NCI-H1092 treated with DMSO at 0.1 percent for 48 hours (cell line): ENCODE results near the gene MBD6.

ENCODE experiments used
- DNase-seq: peaks from one replicate; lab custom pipeline; 2025; lab: John Stamatoyannopoulos, UW

Gene MBD6

DNA sequence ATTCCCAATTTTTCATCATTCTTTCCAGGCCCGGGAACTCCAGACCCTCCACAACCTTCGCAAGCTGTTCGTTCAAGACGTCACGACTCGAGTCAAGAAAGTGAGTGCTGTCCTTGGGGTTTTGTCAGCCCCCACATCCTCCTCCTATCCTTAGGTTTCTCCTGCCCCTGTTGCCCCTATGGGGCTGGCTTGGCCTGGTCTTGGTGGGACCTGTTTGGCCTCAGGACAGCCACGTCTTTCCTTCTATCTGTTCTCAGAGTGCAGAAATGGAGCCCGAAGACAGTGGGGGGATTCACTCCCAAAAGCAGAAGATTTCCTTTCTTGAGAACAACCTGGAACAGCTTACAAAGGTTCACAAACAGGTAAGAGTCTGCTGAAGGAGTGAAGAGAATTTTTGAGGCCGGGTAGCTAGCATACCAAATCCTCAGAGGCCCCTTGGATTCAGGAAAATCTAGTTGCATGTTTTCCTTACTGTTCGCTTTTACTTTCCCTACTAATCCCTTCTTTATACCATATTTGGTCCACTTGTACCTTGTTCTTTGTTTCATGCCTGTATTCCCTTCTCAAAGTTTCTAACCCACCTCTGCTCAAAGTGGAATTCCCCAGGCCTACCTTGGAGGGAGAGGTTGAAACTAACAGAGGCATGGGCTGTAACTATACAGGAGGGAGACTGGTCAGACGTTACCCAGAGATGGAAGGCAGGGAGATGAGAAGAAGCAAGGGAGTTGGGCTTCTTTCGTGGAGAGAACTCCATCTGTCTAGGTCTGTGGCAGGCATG, 55.5 kb downstream of the MBD6 start:
- no peak for DNase-seq

DNA sequence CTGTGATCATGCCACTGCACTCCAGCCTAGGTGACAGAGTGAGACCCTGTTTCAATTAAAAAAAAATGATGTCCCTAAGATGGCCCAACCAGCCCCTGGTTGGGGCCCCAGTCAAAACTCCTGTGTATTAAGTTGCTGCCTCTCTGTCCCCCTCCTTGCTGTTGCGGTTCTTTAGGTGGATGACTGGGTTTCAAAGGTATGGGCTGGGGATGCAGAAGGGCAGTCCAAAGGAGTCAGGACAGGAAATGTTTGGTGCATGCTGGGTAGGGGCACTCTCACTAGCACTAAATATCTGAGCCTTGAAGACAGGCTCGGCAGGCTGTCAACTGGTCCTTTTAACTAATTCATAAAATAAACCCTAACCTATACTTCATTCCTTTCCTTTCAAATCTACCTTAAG, 56.4 kb downstream of the MBD6 start:
- no peak for DNase-seq
